ENCODE results near the gene INSYN1.
"Not testable (repeated sequence)": the region's sequence is repeated elsewhere in the genome, so short reads cannot be mapped to it uniquely, and the experiment has no call there.

Gene INSYN1

DNA sequence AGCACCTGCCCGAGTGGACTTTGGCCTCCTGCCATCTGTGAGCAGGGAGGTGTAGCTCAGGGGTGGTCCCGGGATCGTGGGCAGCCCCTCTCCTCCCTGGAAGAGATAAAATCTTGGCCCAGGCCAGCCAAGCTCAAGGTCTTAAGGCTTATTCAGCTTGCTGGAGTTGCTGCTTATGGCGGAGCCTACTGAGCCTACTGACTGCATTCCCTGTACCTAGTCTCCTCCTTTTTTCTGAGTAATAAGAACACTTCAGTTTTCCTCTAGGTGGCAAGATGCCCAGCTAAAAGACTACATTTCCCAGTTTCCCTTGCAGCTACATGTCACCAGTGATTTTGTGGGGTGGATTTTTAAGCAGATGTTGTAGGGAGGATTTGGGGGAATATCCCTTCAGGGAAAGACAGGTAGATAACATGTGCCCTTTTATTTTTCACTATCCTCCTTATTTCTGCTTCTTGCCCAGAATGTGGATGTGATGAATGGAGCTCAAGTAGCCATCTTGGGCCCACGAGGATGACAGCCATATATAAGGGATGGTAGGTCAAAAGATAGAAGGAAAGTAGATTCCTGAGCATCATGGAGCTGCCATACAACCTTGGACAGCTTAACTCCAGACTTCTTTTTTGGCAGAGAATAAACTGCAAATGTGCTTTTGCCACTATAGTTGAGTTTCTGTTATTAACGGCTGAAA lies 41.4 kb upstream of the INSYN1 start:
- Histone ChIP-seq H3K27me3 (ENCODE audit: low read length) (no peaks in the 10 kb centered on the region), H3F3A (ENCODE audit: insufficient read depth) (no peaks in the 10 kb centered on the region), H3K27ac (ENCODE audit: low read depth, low read length) (no peak overlapping the region), H3K9ac (ENCODE audit: low read length) (no peak overlapping the region), H3K4me2 (ENCODE audit: low read depth, low read length, poor library complexity, severe bottlenecking) (no peak overlapping the region), H3K4me3 (ENCODE audit: insufficient read depth, low read length, poor library complexity, severe bottlenecking) (no peak overlapping the region), H3K36me3 (ENCODE audit: low read length) (no peaks in the 10 kb centered on the region), H3K9me2 (replicated peaks; ENCODE audit: insufficient read depth, low read length) (no peaks in the 10 kb centered on the region), H2AFZ (ENCODE audit: low read depth, low read length, severe bottlenecking) (no peak overlapping the region), H3K79me2 (ENCODE audit: insufficient read depth, low read length) (no peaks in the 10 kb centered on the region), H4K20me1 (ENCODE audit: low read depth, low read length) (no peaks in the 10 kb centered on the region), H3K9me3 (ENCODE audit: insufficient read depth, low read length) (no peaks in the 10 kb centered on the region)
- TF ChIP-seq, protein P1, sequence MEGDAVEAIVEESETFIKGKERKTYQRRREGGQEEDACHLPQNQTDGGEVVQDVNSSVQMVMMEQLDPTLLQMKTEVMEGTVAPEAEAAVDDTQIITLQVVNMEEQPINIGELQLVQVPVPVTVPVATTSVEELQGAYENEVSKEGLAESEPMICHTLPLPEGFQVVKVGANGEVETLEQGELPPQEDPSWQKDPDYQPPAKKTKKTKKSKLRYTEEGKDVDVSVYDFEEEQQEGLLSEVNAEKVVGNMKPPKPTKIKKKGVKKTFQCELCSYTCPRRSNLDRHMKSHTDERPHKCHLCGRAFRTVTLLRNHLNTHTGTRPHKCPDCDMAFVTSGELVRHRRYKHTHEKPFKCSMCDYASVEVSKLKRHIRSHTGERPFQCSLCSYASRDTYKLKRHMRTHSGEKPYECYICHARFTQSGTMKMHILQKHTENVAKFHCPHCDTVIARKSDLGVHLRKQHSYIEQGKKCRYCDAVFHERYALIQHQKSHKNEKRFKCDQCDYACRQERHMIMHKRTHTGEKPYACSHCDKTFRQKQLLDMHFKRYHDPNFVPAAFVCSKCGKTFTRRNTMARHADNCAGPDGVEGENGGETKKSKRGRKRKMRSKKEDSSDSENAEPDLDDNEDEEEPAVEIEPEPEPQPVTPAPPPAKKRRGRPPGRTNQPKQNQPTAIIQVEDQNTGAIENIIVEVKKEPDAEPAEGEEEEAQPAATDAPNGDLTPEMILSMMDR (IDR thresholded peaks at IDR 0.05; ENCODE audit: insufficient read depth, low read length, poor library complexity, severe bottlenecking): no peak
- TF ChIP-seq EZH2phosphoT487 (conservative IDR thresholded peaks at IDR 0.05; ENCODE audit: low read length): no peak

- not testable (repeated sequence) for H3K79me2 ChIP-seq (ENCODE audit: insufficient read depth, low read length); H3K9me3 ChIP-seq (ENCODE audit: insufficient read depth, low read length); H3K36me3 ChIP-seq (ENCODE audit: low read length); H3K9ac ChIP-seq (ENCODE audit: low read length); H4K20me1 ChIP-seq (ENCODE audit: low read depth, low read length); H3K27me3 ChIP-seq (ENCODE audit: low read length); H3F3A ChIP-seq (ENCODE audit: insufficient read depth); H3K4me2 ChIP-seq (ENCODE audit: low read depth, low read length, poor library complexity, severe bottlenecking); H3K9me2 ChIP-seq (replicated peaks; ENCODE audit: insufficient read depth, low read length); H2AFZ ChIP-seq (ENCODE audit: low read depth, low read length, severe bottlenecking); H3K27ac ChIP-seq (ENCODE audit: low read depth, low read length); H3K4me3 ChIP-seq (ENCODE audit: insufficient read depth, low read length, poor library complexity, severe bottlenecking)
These were observed 39.9 kb upstream of the INSYN1 start for GRCh38 chr15:73792899-73793541.

- Histone ChIP-seq H3K9me2 (replicated peaks; ENCODE audit: insufficient read depth, low read length) (no peaks in the 10 kb centered on the region), H3K27ac (ENCODE audit: low read depth, low read length) (no peak overlapping the region), H3K79me2 (ENCODE audit: insufficient read depth, low read length) (no peaks in the 10 kb centered on the region), H3F3A (ENCODE audit: insufficient read depth) (no peaks in the 10 kb centered on the region), H3K9ac (ENCODE audit: low read length) (no peak overlapping the region), H3K36me3 (ENCODE audit: low read length) (no peaks in the 10 kb centered on the region), H3K27me3 (ENCODE audit: low read length) (no peaks in the 10 kb centered on the region), H2AFZ (ENCODE audit: low read depth, low read length, severe bottlenecking) (no peak overlapping the region), H3K4me2 (ENCODE audit: low read depth, low read length, poor library complexity, severe bottlenecking) (no peak overlapping the region), H4K20me1 (ENCODE audit: low read depth, low read length) (no peaks in the 10 kb centered on the region), H3K9me3 (ENCODE audit: insufficient read depth, low read length) (no peaks in the 10 kb centered on the region), H3K4me3 (ENCODE audit: insufficient read depth, low read length, poor library complexity, severe bottlenecking) (no peak overlapping the region)
- TF ChIP-seq, protein P1 (IDR thresholded peaks at IDR 0.05; ENCODE audit: insufficient read depth, low read length, poor library complexity, severe bottlenecking): no peak
- no peak for TF ChIP-seq EZH2phosphoT487 (conservative IDR thresholded peaks at IDR 0.05; ENCODE audit: low read length)
These were observed 39.3 kb upstream of the INSYN1 start for GRCh38 chr15:73792415-73792814.

DNA sequence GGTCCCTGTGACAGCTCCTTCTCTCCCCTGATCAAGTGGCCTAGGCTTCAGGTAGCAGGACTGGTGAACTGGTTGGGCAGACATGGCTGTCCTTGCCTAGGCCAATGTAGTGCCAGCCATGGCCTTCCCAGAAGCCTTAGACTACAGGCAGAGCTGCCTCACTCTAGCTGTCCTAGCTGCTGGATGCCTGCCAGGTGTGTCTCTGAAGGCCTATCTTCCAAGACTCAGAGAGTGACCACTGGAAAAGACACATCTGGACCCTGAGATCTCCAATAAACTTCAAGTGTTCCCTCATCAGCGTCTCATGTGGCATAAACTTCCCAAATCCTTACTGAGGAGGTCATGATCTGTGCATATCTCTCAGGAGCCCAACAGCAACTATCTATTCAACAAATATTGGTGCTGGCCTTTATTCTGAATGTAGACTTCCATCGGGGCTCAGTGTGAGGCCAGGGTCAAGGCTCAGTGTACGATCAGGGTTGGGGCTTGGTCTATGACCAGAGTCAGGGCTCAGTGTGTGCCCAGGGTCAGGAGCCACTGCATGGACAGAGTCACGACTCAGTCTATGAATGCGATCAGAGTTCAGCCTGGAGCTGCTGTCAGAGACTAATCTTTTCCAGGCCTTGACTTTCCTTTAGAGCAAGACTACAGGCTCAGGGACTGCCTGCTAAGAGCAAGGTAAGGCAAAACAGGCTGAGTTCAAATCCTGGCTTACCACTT lies 36.5 kb upstream of the INSYN1 start:
- no peaks in the 10 kb centered on the region for H3K79me2 ChIP-seq (ENCODE audit: insufficient read depth, low read length)
- no peaks in the 10 kb centered on the region for H3K36me3 ChIP-seq (ENCODE audit: low read length)
- H3K9me3 ChIP-seq (ENCODE audit: insufficient read depth, low read length): no peaks in the 10 kb centered on the region
- H3K9ac ChIP-seq (ENCODE audit: low read length): no peak overlapping the region
- H3F3A ChIP-seq (ENCODE audit: insufficient read depth): no peaks in the 10 kb centered on the region
- TF ChIP-seq EZH2phosphoT487 (conservative IDR thresholded peaks at IDR 0.05; ENCODE audit: low read length): no peak
- TF ChIP-seq, protein P1 (IDR thresholded peaks at IDR 0.05; ENCODE audit: insufficient read depth, low read length, poor library complexity, severe bottlenecking): no peak
- H4K20me1 ChIP-seq (ENCODE audit: low read depth, low read length): no peaks in the 10 kb centered on the region
- no peaks in the 10 kb centered on the region for H3K9me2 ChIP-seq (replicated peaks; ENCODE audit: insufficient read depth, low read length)
- no peaks in the 10 kb centered on the region for H3K27me3 ChIP-seq (ENCODE audit: low read length)
- no peak overlapping the region for H3K27ac ChIP-seq (ENCODE audit: low read depth, low read length)
- H2AFZ ChIP-seq (ENCODE audit: low read depth, low read length, severe bottlenecking): no peak overlapping the region
- H3K4me3 ChIP-seq (ENCODE audit: insufficient read depth, low read length, poor library complexity, severe bottlenecking): no peak overlapping the region
- no peak overlapping the region for H3K4me2 ChIP-seq (ENCODE audit: low read depth, low read length, poor library complexity, severe bottlenecking)
